Prostate gland (tissue), 2 donors: ENCODE data around the gene SPOCK1. TPM values are rescaled to one million over a fixed set of nuclear protein-coding genes. Genes with fewer than 3 reads are reported as not detected.

Experiments
- DNase-seq: peaks from one replicate; pipeline ENCODE4 v3.0.0-alpha.2; 2019; ENCODE audit warnings: low spot score
- H3K27ac ChIP-seq, 2 donors: fragments of 200-600 bp; sonication (generic); 2 replicates each; pipeline ENCODE4 v1.5.1; 2017 to 2019
- H3K27me3 ChIP-seq: fragments of 200-600 bp; sonication (generic); replicated peaks from 2 replicates; pipeline ENCODE4 v1.5.1; 2019; ENCODE audit not compliant: insufficient read depth
- H3K36me3 ChIP-seq, 2 donors: fragments of 200-600 bp; sonication (generic); 1 replicate in 1 of 2; 2 replicates in 1 of 2; pipeline versions ENCODE4 v1.5.1 to v1.8.1; 2017 to 2019
- H3K4me1 ChIP-seq: fragments of 200-600 bp; sonication (generic); replicated peaks from 2 replicates; pipeline ENCODE4 v1.5.1; 2019
- H3K4me3 ChIP-seq, 2 donors: fragments of 200-600 bp; sonication (generic); 2 replicates each; pipeline ENCODE4 v1.5.1; 2017 to 2019
- H3K9me3 ChIP-seq: fragments of 200-600 bp; sonication (generic); 2 replicates; pipeline ENCODE4 v1.5.1; 2017
- CTCF ChIP-seq, 4 experiments: fragments of 200-600 bp in 2 of 4; fragments of 450-650 bp in 2 of 4; sonication (generic) in 2 of 4; IDR thresholded peaks; 1 replicate in 3 of 4; 2 replicates in 1 of 4; pipeline ENCODE4 v1.5.1; 2016 to 2019; ENCODE audit warnings: antibody characterized with exemption in 4 of 4, mild to moderate bottlenecking in 2 of 4, moderate library complexity in 2 of 4
- POLR2A ChIP-seq: fragments of 450-650 bp; IDR thresholded peaks from one replicate; pipeline ENCODE4 v1.6.1; 2016; ENCODE audit warnings: antibody characterized with exemption, mild to moderate bottlenecking
- POLR2AphosphoS5 ChIP-seq: sonication (generic); formaldehyde crosslinking; IDR thresholded peaks from one replicate; pipeline ENCODE4 v1.6.1; 2017; ENCODE audit warnings: antibody characterized with exemption
- WGBS: methylation state at CpG from one replicate; pipeline ENCODE4 v1.1.5; 2018; 5-methylcytosine and 5-hydroxymethylcytosine counted together
- intact Hi-C: fragments of 100-400 bp; cut with DNase I; formaldehyde crosslinking; loops from one replicate; pipeline ENCODE4 v1.14.2; 2022
- total RNA-seq, 2 donors: library from RNA; depleted of rRNA; stranded (reverse); fragments of >200 nt; gene quantifications; one replicate each; pipeline ENCODE4 v1.1.0, GENCODE V29; 2016

Gene SPOCK1
- total RNA-seq, 2 donors from 2014 or later, result 89.4 to 92.9 TPM

GRCh38 chr5:137027758-137028157, 471.4 kb downstream of the SPOCK1 start:
- H3K27ac ChIP-seq, result no peak overlapping the region
- 50% methylated on average over 1 of the region's 1 CpG for WGBS
- no peaks in the 10 kb centered on the region for H3K9me3 ChIP-seq
- peaks cover 3% of the 10 kb centered on the region for H3K4me1 ChIP-seq
- no peaks in the 10 kb centered on the region for H3K27me3 ChIP-seq
- no peak overlapping the region for H3K4me3 ChIP-seq
- TF ChIP-seq CTCF (IDR thresholded peaks at IDR 0.05) (no peak), POLR2AphosphoS5 (no peak), POLR2A (no peak)
- intact Hi-C loops, result no loop called here
- DNase-seq, result no peak
- H3K36me3 ChIP-seq, result no peaks in the 10 kb centered on the region

- DNase-seq, result no peak
- WGBS, result 69% methylated on average over 2 of the region's 2 CpGs
- Histone ChIP-seq H3K4me3 (no peak overlapping the region), H3K36me3 (no peaks in the 10 kb centered on the region), H3K4me1 (peaks cover 4% of the 10 kb centered on the region), H3K9me3 (no peaks in the 10 kb centered on the region), H3K27ac (no peak overlapping the region), H3K27me3 (no peaks in the 10 kb centered on the region)
- intact Hi-C loops, result no loop called here
- TF ChIP-seq CTCF (IDR thresholded peaks at IDR 0.05) (no peak), POLR2A (no peak), POLR2AphosphoS5 (no peak)
These were observed 472.8 kb downstream of the SPOCK1 start for GRCh38 chr5:137026296-137026695.

GRCh38 chr5:137024044-137024443, 475.1 kb downstream of the SPOCK1 start:
- 45% methylated on average over 4 of the region's 4 CpGs for WGBS
- H3K27me3 ChIP-seq, result no peaks in the 10 kb centered on the region
- DNase-seq, result no peak
- H3K4me1 ChIP-seq, result peaks cover 4% of the 10 kb centered on the region
- H3K4me3 ChIP-seq, result no peak overlapping the region
- TF ChIP-seq POLR2A, result no peak
- TF ChIP-seq POLR2AphosphoS5, result no peak
- no peak for TF ChIP-seq CTCF (IDR thresholded peaks at IDR 0.05)
- H3K9me3 ChIP-seq, result no peaks in the 10 kb centered on the region
- intact Hi-C loops, result no loop called here
- H3K27ac ChIP-seq, result no peak overlapping the region
- no peaks in the 10 kb centered on the region for H3K36me3 ChIP-seq

GRCh38 chr5:137023371-137023770, 475.8 kb downstream of the SPOCK1 start:
- no peak overlapping the region for H3K4me3 ChIP-seq
- no peak for DNase-seq
- TF ChIP-seq POLR2A (no peak), POLR2AphosphoS5 (no peak), CTCF (IDR thresholded peaks at IDR 0.05) (no peak)
- intact Hi-C loops, result no loop called here
- peaks cover 4% of the 10 kb centered on the region for H3K4me1 ChIP-seq
- H3K9me3 ChIP-seq, result no peaks in the 10 kb centered on the region
- H3K27me3 ChIP-seq, result no peaks in the 10 kb centered on the region
- no peaks in the 10 kb centered on the region for H3K36me3 ChIP-seq
- no peak overlapping the region for H3K27ac ChIP-seq
- 76% methylated on average over 5 of the region's 5 CpGs for WGBS

GRCh38 chr5:137022725-137023124, 476.4 kb downstream of the SPOCK1 start:
- DNase-seq, result no peak
- Histone ChIP-seq H3K27me3 (no peaks in the 10 kb centered on the region), H3K27ac (no peak overlapping the region), H3K4me1 (peaks cover 4% of the 10 kb centered on the region), H3K9me3 (no peaks in the 10 kb centered on the region), H3K4me3 (no peak overlapping the region), H3K36me3 (no peaks in the 10 kb centered on the region)
- intact Hi-C loops, result no loop called here
- WGBS, result 58% methylated on average over 2 of the region's 2 CpGs
- TF ChIP-seq POLR2A (no peak), CTCF (IDR thresholded peaks at IDR 0.05) (no peak), POLR2AphosphoS5 (no peak)
